WERI-Rb-1 (cell line): Measurements from ENCODE around the gene BMP8B.
"Not testable (repeated sequence)": the region's sequence is repeated elsewhere in the genome, so short reads cannot be mapped to it uniquely, and the experiment has no call there.

Source experiments
- DNase-seq: peaks from one replicate; pipeline ENCODE4 v3.0.0-alpha.2; 2020
- H3K27ac ChIP-seq: fragments of 250-450 bp; sonication (Bioruptor Pico); 2 replicates; pipeline ENCODE4 v1.5.1; 2020; ENCODE audit warnings: mild to moderate bottlenecking, moderate library complexity
- H3K27me3 ChIP-seq: fragments of 250-450 bp; sonication (Bioruptor Pico); 2 replicates; pipeline ENCODE4 v1.5.1; 2021; ENCODE audit warnings: mild to moderate bottlenecking, low read depth, moderate library complexity; ENCODE audit not compliant: insufficient read depth, severe bottlenecking
- H3K36me3 ChIP-seq: fragments of 250-450 bp; sonication (Bioruptor Pico); 2 replicates; pipeline ENCODE4 v1.5.1; 2020; ENCODE audit warnings: mild to moderate bottlenecking, moderate library complexity
- H3K4me3 ChIP-seq: 2 replicates; pipeline ENCODE4 v1.5.1; 2011; ENCODE audit warnings: low read depth, mild to moderate bottlenecking, control low read depth, low read length
- H3K9me3 ChIP-seq: fragments of 250-450 bp; sonication (Bioruptor Pico); 2 replicates; pipeline ENCODE4 v1.5.1; 2021; ENCODE audit warnings: mild to moderate bottlenecking, moderate library complexity; ENCODE audit not compliant: severe bottlenecking
- CTCF ChIP-seq: IDR thresholded peaks from 2 replicates; pipeline ENCODE4 v1.5.1; 2011; ENCODE audit warnings: low read depth, mild to moderate bottlenecking, control low read depth, inconsistent platforms, low read length

BMP8B gene

DNA sequence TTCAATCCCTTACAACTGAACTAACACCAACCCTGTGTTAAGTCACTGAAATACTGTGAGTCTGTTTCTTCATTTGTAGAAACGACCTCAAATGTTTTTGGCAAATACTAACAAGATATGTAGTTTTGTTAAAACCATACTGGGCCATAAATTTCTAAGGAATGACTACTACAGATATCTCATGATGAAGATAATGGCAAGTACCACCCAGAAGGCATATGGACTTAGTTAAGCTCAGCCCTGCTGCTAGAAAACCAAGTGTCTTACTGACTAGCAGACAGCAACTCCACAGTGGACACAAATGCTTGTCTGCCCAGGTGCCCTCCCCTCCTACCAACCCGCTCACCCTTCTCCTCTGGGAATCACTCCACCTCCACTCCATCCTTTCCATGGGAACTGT lies 44.5 kb upstream of the BMP8B start:
- Histone ChIP-seq H3K36me3 (peaks cover 4% of the 10 kb centered on the region), H3K4me3 (no peak overlapping the region), H3K27ac (no peak overlapping the region), H3K9me3 (no peaks in the 10 kb centered on the region), H3K27me3 (no peaks in the 10 kb centered on the region)
- DNase-seq = no peak
- no peak for TF ChIP-seq CTCF

DNA sequence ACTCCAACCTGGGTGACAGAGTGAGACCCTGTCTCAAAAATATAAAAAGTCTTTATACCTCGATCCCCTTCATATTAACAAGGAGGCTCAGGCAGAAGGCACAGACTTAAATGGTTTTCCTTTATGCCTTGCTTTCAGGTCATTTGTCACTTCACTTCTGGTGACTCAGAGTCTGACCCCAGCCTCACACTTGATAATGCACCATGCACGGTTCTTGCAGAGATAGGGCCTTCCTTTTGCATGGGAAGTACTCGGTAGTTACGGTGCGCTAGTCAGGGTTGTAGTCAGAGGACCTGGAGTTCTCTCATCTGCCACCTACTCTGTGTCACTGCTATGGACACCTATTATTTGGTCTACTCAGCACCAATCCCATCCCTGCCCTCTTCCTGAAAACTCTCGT lies 43.6 kb upstream of the BMP8B start:
- Histone ChIP-seq H3K4me3 (no peak overlapping the region), H3K9me3 (no peaks in the 10 kb centered on the region), H3K27me3 (no peaks in the 10 kb centered on the region), H3K27ac (no peak overlapping the region), H3K36me3 (peaks cover 2% of the 10 kb centered on the region; the same call in 1 of the 2 replicates)
- DNase-seq = no peak
- no peak for TF ChIP-seq CTCF

- Histone ChIP-seq H3K27ac (no peak overlapping the region; the same call in 1 of the 2 replicates), H3K4me3 (no peak overlapping the region), H3K27me3 (no peaks in the 10 kb centered on the region), H3K9me3 (no peaks in the 10 kb centered on the region), H3K36me3 (no peaks in the 10 kb centered on the region)
- DNase-seq = no peak
- no peak for TF ChIP-seq CTCF
These were observed 41.3 kb upstream of the BMP8B start for GRCh38 chr1:39829791-39830533.

DNA sequence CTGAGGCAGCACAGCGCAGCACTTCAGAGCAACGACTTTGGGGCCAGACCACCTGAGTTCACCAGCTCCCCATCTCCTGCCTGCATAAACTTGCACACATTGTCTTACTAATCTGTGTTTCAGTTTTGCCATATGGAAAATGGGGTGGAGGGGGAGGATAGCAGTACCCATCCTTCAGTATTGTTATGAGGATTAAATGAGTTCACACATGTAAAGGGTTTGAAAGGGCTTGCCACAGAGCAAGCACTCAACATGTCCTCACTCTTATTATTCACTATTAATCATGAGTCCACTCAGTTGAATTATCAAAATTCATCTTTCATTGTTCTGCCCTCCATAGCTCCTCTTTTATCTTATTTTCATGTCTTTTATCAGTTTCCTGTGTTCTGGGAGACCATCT lies 40.1 kb upstream of the BMP8B start:
- Histone ChIP-seq H3K27me3 (no peaks in the 10 kb centered on the region), H3K36me3 (no peaks in the 10 kb centered on the region), H3K27ac (no peak overlapping the region), H3K4me3 (no peak overlapping the region), H3K9me3 (no peaks in the 10 kb centered on the region)
- TF ChIP-seq CTCF = no peak
- no peak for DNase-seq

- H3K27ac ChIP-seq = not testable (repeated sequence)
These were observed 39.6 kb upstream of the BMP8B start for GRCh38 chr1:39828255-39828654.

DNA sequence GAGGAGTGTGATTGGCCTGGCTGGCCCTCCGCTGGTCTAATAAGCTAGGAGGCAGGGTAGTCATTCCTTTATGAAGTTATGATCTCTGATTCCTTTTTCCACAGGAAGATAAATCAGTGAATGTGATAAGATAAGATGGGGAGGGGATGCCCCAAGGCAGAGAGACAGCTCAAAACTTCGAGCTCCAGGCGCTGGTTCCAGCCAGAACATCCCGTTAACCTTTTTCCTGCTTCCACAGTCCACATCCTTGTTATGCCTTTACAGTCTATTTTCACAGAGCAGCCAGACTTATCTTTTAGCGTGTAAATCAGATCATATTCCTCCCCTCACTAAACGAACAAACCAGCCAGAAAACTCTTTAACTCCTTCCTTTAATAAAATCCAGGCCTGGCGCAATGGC lies 38.5 kb upstream of the BMP8B start:
- TF ChIP-seq CTCF = no peak
- no peak overlapping the region for H3K27ac ChIP-seq
- H3K9me3 ChIP-seq = no peaks in the 10 kb centered on the region
- DNase-seq = no peak
- no peak overlapping the region for H3K4me3 ChIP-seq
- no peaks in the 10 kb centered on the region for H3K27me3 ChIP-seq
- no peaks in the 10 kb centered on the region for H3K36me3 ChIP-seq

More at GRCh38 chr1:39828255-39828654, 39.6 kb upstream of the BMP8B start:
- not testable (repeated sequence) for H3K9me3 ChIP-seq, DNase-seq, H3K4me3 ChIP-seq, H3K27me3 ChIP-seq, H3K36me3 ChIP-seq
